ENCODE data around the gene ENSA.

DNA sequence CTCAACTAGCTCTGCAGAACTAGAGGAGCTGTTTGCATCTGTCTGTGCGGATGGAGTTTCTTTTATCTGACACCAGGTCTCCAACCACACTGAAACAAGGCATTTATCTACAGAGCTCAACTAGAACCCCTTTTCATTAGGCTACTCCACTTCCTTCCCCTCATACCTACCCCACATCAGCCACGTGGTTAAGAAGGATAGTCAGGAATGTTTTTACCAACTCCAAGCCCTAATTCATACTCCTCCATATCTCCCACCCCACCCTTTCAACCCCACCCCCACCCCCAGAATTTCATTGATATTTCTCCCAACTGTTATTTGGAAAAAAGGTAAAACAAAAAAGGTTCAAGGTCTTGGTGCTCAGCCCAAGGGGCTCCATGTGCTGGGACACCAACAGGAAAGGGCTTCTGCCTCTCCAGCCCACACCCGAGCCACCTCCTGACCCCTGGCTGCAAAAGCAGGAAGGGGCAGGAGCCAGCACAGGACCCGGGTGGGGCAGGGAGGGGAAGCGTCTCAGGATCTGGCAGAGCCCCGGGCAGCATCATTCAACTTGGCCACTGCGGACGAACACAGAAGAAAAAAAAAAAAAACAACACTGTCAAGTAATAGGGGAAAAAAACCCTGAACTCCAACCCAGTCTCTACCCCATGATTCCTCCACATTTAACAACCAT is 7.0 kb downstream of the ENSA start:
- TF ChIP-seq CTCF (IDR thresholded peaks at IDR 0.05; ENCODE audit: low read depth, low read length) (no peak), POLR2A (IDR thresholded peaks at IDR 0.05; ENCODE audit: extremely low read depth, insufficient read length) (no peak), MYC (IDR thresholded peaks at IDR 0.05; ENCODE audit: low read depth, low read length) (no peak)
